ENCODE results near the gene ZFAND3.

DNA sequence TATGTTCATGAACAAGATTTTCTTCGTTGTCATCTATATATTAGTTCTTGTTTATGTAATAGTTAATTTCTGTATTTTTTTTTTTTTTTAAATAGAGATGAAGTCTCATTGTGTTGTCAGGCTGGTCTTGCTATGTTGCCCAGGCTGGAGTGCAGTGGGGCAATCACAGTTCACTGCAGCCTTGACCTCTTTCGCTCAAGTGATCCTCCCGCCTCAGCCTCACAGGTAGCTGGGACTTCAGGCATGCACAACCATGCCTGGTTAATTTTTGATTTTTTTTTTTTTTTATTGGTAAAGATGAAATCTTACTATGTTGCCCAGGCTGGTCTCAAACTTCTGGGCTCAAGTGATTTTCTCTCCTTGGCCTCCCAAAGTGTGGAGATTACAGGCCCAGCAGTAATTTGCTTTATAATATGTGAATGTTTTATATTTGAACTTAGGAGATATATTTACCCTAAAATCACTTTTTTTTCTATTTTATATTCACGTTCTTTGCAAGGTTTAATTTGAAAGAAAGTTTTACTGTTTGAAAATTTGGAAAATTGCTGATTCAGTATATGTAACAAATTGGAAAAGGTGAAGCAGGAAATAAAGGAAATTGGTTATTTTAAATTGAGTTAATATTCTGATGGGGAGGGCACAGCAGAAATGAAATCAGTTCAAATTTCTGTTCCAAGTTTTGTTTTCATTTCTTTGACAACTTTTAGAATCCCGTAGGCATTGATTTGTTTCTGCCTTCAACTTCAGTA, 56.2 kb downstream of the ZFAND3 start:
- no peak for TF ChIP-seq POLR2A (IDR thresholded peaks at IDR 0.05; ENCODE audit: low read depth, low read length)
- TF ChIP-seq, protein P1, sequence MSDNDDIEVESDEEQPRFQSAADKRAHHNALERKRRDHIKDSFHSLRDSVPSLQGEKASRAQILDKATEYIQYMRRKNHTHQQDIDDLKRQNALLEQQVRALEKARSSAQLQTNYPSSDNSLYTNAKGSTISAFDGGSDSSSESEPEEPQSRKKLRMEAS (IDR thresholded peaks at IDR 0.05; ENCODE audit: low read depth, low read length): no peak
- no peak for TF ChIP-seq CTCF (IDR thresholded peaks at IDR 0.05 in 2 of 3, conservative IDR thresholded peaks at IDR 0.05 in 1 of 3; ENCODE audit: control insufficient read depth in 2 of 3, extremely low read depth in 1 of 3, insufficient read depth in 1 of 3, low read depth in 3 of 3, low read length in 3 of 3)
- TF ChIP-seq EED (IDR thresholded peaks at IDR 0.05; ENCODE audit: low read depth): no peak
